MM.1S (cell line): Measurements from ENCODE around the gene ACTR3C.
"Not testable (repeated sequence)": the region's sequence is repeated elsewhere in the genome, so short reads cannot be mapped to it uniquely, and the experiment has no call there.

ENCODE experiments used
- DNase-seq: peaks from one replicate; pipeline ENCODE4 v3.0.0-alpha.2; 2015
- H2AFZ ChIP-seq: fragments of 300-600 bp; sonication (generic); 2 replicates; pipeline ENCODE4 v1.6.0; 2016; ENCODE audit warnings: antibody characterized with exemption, low read length
- H3F3A ChIP-seq: fragments of 300-600 bp; sonication (generic); 2 replicates; pipeline ENCODE4 v1.6.1; 2016; ENCODE audit warnings: mild to moderate bottlenecking, antibody characterized with exemption, low read length, moderate library complexity, mixed read lengths; ENCODE audit not compliant: insufficient read depth
- H3K27ac ChIP-seq: fragments of 300-600 bp; sonication (generic); 2 replicates; pipeline ENCODE4 v1.5.1; 2016; ENCODE audit warnings: mild to moderate bottlenecking, low read length
- H3K27me3 ChIP-seq: fragments of 300-600 bp; sonication (generic); replicated peaks from 2 replicates; pipeline ENCODE4 v1.6.0; 2016; ENCODE audit warnings: low read length; ENCODE audit not compliant: insufficient read depth
- H3K36me3 ChIP-seq: fragments of 300-600 bp; sonication (generic); replicated peaks from 2 replicates; pipeline ENCODE4 v1.6.1; 2016; ENCODE audit warnings: mild to moderate bottlenecking, low read length, mixed read lengths; ENCODE audit not compliant: insufficient read depth
- H3K4me1 ChIP-seq: fragments of 300-600 bp; sonication (generic); 2 replicates; pipeline ENCODE4 v1.6.1; 2016; ENCODE audit warnings: low read length, mixed read lengths
- H3K4me2 ChIP-seq: fragments of 300-600 bp; sonication (generic); 2 replicates; pipeline ENCODE4 v1.6.0; 2016; ENCODE audit warnings: low read depth, low read length
- H3K4me3 ChIP-seq: fragments of 300-600 bp; sonication (generic); 2 replicates; pipeline ENCODE4 v1.5.1; 2016; ENCODE audit warnings: low read length, mixed read lengths
- H3K79me2 ChIP-seq: fragments of 300-600 bp; sonication (generic); 2 replicates; pipeline ENCODE4 v1.6.1; 2016; ENCODE audit warnings: mixed run types, low read length, mixed read lengths
- H3K9ac ChIP-seq: fragments of 300-600 bp; sonication (generic); 2 replicates; pipeline ENCODE4 v1.6.1; 2016; ENCODE audit warnings: low read length, mixed read lengths
- H3K9me2 ChIP-seq: fragments of 300-600 bp; sonication (generic); replicated peaks from 2 replicates; pipeline ENCODE4 v1.6.1; 2016; ENCODE audit warnings: mild to moderate bottlenecking, low read length, mixed read lengths; ENCODE audit not compliant: insufficient read depth
- H3K9me3 ChIP-seq: fragments of 300-600 bp; sonication (generic); replicated peaks from 2 replicates; pipeline ENCODE4 v1.6.1; 2016; ENCODE audit warnings: mild to moderate bottlenecking, low read length, mixed read lengths; ENCODE audit not compliant: insufficient read depth
- H4K20me1 ChIP-seq: fragments of 300-600 bp; sonication (generic); 2 replicates; pipeline ENCODE4 v1.6.1; 2016; ENCODE audit warnings: mild to moderate bottlenecking, low read length, moderate library complexity, mixed read lengths; ENCODE audit not compliant: insufficient read depth

Gene ACTR3C

GRCh38 chr7:150247745-150248144, 75.6 kb downstream of the ACTR3C start:
- not testable (repeated sequence) for H3K9me3 ChIP-seq, H3K4me1 ChIP-seq, H4K20me1 ChIP-seq, H3K79me2 ChIP-seq, H3K9me2 ChIP-seq, H3K4me3 ChIP-seq, H3K27ac ChIP-seq, H3K27me3 ChIP-seq, H3K36me3 ChIP-seq, H3K4me2 ChIP-seq, H3K9ac ChIP-seq, H3F3A ChIP-seq, H2AFZ ChIP-seq, DNase-seq

DNA sequence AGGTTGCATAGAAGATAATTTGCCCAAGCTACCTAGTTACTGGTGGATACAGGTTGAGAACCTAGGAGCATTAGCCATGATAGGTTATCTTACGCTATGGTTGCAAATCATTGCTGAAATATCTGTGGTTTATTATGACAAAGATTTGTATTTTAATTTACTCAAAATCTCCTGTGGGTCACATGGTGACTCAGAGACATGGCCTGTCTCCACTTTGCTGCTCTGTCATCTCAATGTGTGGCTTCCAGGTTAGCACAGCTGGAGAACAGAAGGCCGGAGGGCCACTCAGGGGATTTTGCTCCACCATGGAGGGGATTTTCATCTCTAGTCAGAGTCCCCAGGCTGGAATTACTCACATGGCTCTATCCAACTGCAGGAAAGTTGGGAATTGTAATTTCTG, 78.1 kb downstream of the ACTR3C start:
- H3K79me2 ChIP-seq, H3K4me1 ChIP-seq, H3K36me3 ChIP-seq, H3K9me2 ChIP-seq, H3K9ac ChIP-seq, H3K4me2 ChIP-seq, H2AFZ ChIP-seq, H3K27ac ChIP-seq, H3F3A ChIP-seq, H3K9me3 ChIP-seq, H3K4me3 ChIP-seq, H3K27me3 ChIP-seq, H4K20me1 ChIP-seq, DNase-seq: not testable (repeated sequence)

- H3K9me3 ChIP-seq, DNase-seq, H4K20me1 ChIP-seq: not testable (repeated sequence)
Measured at GRCh38 chr7:150242935-150243334, 80.4 kb downstream of the ACTR3C start.

DNA sequence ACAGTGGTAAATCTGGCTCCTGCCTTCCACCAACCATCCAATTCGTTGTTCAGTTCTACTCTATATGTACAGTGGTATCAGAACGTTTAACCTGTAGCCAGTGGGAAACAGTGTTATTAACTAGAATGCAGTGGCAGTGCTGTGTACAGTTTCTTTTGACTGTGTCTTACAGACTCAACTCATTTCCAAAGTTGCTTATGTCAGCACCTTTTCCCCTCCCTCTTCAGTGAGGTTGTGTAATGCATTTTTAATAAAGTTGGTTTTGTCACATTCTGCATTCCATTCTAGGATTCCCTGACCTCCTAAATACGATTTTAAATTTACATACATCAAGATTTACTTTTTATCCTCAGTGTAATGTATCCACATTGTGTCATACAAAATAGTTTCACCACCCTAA, 97.9 kb downstream of the ACTR3C start:
- not testable (repeated sequence) for H3K27ac ChIP-seq

More at GRCh38 chr7:150242935-150243334, 80.4 kb downstream of the ACTR3C start:
- not testable (repeated sequence) for H3K27ac ChIP-seq, H3K9me2 ChIP-seq, H3K4me1 ChIP-seq, H3K4me3 ChIP-seq, H3K36me3 ChIP-seq, H3K79me2 ChIP-seq, H3K9ac ChIP-seq, H3K27me3 ChIP-seq, H2AFZ ChIP-seq, H3F3A ChIP-seq, H3K4me2 ChIP-seq

GRCh38 chr7:150222083-150222972, 101.0 kb downstream of the ACTR3C start:
- H3K27ac ChIP-seq, H2AFZ ChIP-seq, H4K20me1 ChIP-seq, H3K27me3 ChIP-seq, H3K9me2 ChIP-seq, DNase-seq, H3K9ac ChIP-seq, H3K4me2 ChIP-seq, H3K79me2 ChIP-seq, H3K4me1 ChIP-seq, H3F3A ChIP-seq, H3K9me3 ChIP-seq, H3K36me3 ChIP-seq, H3K4me3 ChIP-seq: not testable (repeated sequence)

More for the DNA sequence above, 97.9 kb downstream of the ACTR3C start:
- H3K9me2 ChIP-seq, H3K4me3 ChIP-seq, H3K4me2 ChIP-seq, H3K4me1 ChIP-seq, H3F3A ChIP-seq, DNase-seq, H3K27me3 ChIP-seq, H3K36me3 ChIP-seq, H2AFZ ChIP-seq, H3K79me2 ChIP-seq, H3K9ac ChIP-seq, H3K9me3 ChIP-seq, H4K20me1 ChIP-seq: not testable (repeated sequence)

- H3K27ac ChIP-seq, H2AFZ ChIP-seq, H3K4me1 ChIP-seq, H3F3A ChIP-seq, H3K27me3 ChIP-seq, H3K79me2 ChIP-seq, H3K9me3 ChIP-seq, DNase-seq, H3K36me3 ChIP-seq, H3K4me2 ChIP-seq, H3K9ac ChIP-seq, H4K20me1 ChIP-seq, H3K4me3 ChIP-seq, H3K9me2 ChIP-seq: not testable (repeated sequence)
Measured at GRCh38 chr7:150220673-150221181, 102.6 kb downstream of the ACTR3C start.

GRCh38 chr7:150219941-150220658, 103.2 kb downstream of the ACTR3C start:
- not testable (repeated sequence) for H2AFZ ChIP-seq, H3K36me3 ChIP-seq

More at GRCh38 chr7:150219941-150220658, 103.2 kb downstream of the ACTR3C start:
- DNase-seq, H4K20me1 ChIP-seq, H3K4me3 ChIP-seq, H3K27ac ChIP-seq, H3K9me3 ChIP-seq, H3F3A ChIP-seq, H3K27me3 ChIP-seq, H3K79me2 ChIP-seq, H3K4me1 ChIP-seq, H3K4me2 ChIP-seq, H3K9ac ChIP-seq, H3K9me2 ChIP-seq: not testable (repeated sequence)
